DMS53 treated with DMSO at 0.1 percent for 48 hours (cell line): Measurements from ENCODE around the gene NBL1.

Experiments used
- DNase-seq: peaks from one replicate; lab custom pipeline; 2025; ENCODE audit not compliant: unreplicated experiment; lab: John Stamatoyannopoulos, UW

Gene NBL1

DNA sequence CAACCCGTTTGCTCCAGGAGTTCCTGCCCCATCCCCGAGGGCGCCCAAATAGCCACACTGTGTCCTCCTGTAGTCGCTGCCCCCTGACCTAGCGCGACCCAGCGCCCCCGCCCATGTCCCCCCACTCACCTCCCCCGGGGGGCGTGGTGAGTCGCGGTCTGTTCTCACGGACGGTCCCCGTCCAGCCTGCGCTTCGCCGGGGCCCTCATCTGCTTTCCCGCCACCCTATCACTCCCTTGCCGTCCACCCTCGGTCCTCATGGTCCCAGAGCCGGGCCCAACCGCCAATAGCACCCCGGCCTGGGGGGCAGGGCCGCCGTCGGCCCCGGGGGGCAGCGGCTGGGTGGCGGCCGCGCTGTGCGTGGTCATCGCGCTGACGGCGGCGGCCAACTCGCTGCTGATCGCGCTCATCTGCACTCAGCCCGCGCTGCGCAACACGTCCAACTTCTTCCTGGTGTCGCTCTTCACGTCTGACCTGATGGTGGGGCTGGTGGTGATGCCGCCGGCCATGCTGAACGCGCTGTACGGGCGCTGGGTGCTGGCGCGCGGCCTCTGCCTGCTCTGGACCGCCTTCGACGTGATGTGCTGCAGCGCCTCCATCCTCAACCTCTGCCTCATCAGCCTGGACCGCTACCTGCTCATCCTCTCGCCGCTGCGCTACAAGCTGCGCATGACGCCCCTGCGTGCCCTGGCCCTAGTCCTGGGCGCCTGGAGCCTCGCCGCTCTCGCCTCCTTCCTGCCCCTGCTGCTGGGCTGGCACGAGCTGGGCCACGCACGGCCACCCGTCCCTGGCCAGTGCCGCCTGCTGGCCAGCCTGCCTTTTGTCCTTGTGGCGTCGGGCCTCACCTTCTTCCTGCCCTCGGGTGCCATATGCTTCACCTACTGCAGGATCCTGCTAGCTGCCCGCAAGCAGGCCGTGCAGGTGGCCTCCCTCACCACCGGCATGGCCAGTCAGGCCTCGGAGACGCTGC is 21.7 kb downstream of the NBL1 start:
- DNase-seq = no peak

GRCh38 chr1:19668888-19669287 is 24.8 kb downstream of the NBL1 start:
- DNase-seq = no peak

- no peak for DNase-seq
Observed at GRCh38 chr1:19670787-19671186, 26.7 kb downstream of the NBL1 start.

- no peak for DNase-seq
Observed at GRCh38 chr1:19672237-19672636, 28.1 kb downstream of the NBL1 start.

DNA sequence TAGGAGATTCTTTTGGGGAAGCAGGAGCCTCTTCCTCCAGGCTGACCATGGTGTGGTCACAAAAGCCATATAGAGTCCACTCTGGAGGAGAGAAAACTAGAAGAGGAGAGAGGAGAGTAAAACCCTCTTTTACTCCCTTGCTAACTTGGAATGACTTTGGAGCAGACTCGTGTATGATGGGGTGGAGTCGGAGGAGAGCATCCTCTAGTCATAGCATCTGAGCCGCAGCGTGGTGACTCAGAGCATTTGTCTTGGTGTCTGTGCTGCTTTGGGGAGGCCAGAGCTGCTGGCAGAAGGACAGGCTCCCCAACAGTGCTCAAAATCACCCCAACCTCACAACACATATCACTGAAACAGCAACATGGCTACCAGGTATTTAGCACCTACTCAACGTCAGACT is 31.7 kb downstream of the NBL1 start:
- no peak for DNase-seq

GRCh38 chr1:19676438-19676922 is 32.4 kb downstream of the NBL1 start:
- DNase-seq = no peak

GRCh38 chr1:19678493-19678892 is 34.4 kb downstream of the NBL1 start:
- DNase-seq = no peak

- DNase-seq = no peak
Observed at GRCh38 chr1:19678931-19679453, 34.9 kb downstream of the NBL1 start.

DNA sequence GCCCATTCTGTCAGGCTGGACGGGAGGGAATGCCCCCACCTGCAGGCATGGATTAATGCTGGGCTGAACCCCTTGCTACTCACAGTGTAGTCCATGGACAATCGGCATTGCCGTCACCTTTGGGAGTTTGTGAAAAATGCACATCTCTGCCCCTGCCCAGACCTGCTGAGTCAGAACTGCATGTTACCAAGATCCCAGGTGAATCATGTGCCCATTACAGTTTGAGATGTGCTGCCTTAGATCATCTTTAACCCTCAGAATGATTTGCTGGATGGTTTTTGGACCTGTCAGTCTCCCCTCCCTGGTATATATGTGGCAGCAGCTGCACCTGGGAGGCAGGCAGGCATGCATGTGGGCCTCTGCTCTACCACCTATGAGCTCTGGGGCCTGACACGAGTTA is 35.6 kb downstream of the NBL1 start:
- no peak for DNase-seq

GRCh38 chr1:19680644-19681043 is 36.5 kb downstream of the NBL1 start:
- DNase-seq = no peak

DNA sequence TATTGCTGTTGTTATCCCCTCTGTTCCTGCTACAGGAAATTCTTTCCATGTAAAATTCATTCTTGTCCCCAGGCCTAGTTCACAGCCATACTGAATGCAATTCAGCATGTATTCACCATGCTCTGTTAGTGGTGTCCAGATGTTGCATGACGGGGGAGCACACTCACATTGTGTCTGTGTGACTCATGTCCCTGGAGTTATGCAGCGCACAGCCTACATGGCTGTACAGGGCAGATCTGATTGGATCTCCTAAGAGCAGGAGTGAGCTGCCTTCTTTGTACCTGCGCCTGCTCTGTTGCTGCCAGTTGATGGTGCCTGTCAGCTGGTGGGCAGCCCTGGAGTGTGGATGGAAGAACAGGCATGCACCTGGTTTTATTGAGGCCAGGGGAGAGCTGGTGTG is 38.1 kb downstream of the NBL1 start:
- no peak for DNase-seq

- DNase-seq = no peak
Observed at GRCh38 chr1:19682901-19683300, 38.8 kb downstream of the NBL1 start.

GRCh38 chr1:19683351-19683750 is 39.2 kb downstream of the NBL1 start:
- DNase-seq = no peak

DNA sequence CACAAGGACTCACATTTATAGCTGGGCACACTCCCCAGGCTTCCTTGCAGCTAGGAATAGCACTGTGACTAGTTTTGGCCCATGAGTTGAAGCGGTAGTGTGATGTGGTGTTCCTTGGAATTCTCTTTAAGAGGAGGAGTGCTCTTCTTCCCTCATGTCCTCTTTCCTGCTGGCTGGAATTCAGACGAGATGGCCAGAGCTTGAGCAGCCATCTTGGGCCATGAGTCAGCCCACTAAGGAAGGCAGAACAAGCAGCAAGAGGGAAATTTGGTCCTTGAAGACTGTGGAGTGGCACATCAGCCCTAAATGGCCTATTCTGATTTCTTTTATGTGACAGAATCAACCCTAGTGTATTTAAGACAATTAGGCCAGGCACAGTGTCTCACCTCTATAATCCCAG is 40.6 kb downstream of the NBL1 start:
- DNase-seq = no peak

GRCh38 chr1:19685994-19686393 is 41.9 kb downstream of the NBL1 start:
- no peak for DNase-seq

GRCh38 chr1:19687414-19687813 is 43.3 kb downstream of the NBL1 start:
- no peak for DNase-seq

- no peak for DNase-seq
Observed at GRCh38 chr1:19688041-19688842, 44.1 kb downstream of the NBL1 start.

- DNase-seq = no peak
Observed at GRCh38 chr1:19689085-19689757, 45.1 kb downstream of the NBL1 start.

DNA sequence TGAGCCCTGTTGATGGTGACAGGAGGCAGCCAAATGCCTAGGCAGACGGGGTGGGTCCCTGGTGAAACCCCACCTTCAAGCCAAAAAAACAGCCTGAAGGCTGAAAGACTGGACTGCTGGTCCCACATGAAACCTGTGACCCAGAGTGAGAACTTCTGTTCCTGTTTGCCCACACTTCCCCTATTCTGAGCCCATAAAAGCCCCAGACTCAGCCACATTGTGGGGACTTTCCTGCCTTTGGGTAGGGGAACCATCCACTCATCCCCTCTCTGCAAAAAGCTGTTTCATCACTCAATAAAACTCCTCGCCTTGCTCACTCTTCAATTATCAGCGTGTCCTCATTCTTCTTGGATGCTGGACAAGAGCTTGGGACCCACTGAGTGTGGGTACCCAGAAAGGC is 45.7 kb downstream of the NBL1 start:
- no peak for DNase-seq

DNA sequence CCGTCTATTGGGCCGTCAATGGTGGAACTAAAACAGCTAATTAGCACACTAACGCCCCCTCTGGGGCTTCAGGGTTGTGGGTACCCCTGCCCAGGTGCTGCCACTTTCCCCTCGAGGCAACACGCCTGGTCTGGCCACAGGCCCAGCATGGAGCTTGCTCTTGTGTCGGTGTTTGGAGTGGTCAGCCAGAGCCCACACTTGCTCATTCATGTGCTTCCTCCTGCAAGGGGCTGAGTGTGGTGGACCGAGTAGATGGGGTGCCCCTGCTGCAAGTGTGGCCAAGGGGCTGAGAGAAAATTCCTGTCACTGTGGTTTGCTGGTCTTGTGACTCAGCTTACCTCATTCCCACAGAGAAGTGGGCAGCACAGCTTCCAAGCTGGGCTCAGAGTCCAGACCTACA is 46.2 kb downstream of the NBL1 start:
- DNase-seq = no peak

GRCh38 chr1:19694298-19694697 is 50.2 kb downstream of the NBL1 start:
- no peak for DNase-seq
